Astrocyte of the cerebellum (primary cell): ENCODE results near the gene RXRB.

Experiments
- DNase-seq: peaks from one replicate; pipeline ENCODE4 v3.0.0-alpha.2; 2011; ENCODE audit warnings: low read depth
- H3K4me3 ChIP-seq: 2 replicates; pipeline ENCODE4 v1.5.1; 2011; ENCODE audit warnings: mild to moderate bottlenecking, low read depth, low read length, moderate library complexity
- in situ Hi-C: cut with HindIII; loops from 2 replicates; pipeline ENCODE4 v1.10.0; 2017; ENCODE audit warnings: low sequenced_read_pairs
- TF ChIP-seq, protein P1 (sequence below): IDR thresholded peaks from 2 replicates; pipeline ENCODE4 v1.5.1; 2012; ENCODE audit warnings: low read length, low read depth, moderate library complexity, mild to moderate bottlenecking; ENCODE audit errors: missing control alignments

Gene RXRB

DNA sequence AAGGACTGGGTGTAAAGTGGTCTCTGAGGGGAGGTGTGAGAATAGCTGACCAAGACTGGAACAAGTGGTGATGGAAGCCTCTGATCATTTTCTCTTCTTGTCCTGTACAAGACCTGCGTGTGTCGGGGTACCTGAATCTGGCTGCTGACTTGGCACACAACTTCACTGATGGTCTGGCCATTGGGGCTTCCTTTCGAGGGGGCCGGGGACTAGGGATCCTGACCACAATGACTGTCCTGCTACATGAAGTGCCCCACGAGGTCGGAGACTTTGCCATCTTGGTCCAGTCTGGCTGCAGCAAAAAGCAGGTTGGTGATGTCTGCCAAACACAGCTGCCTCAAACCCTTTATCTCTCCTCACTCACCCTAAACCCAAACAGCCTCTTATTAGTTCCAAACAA is 2.3 kb upstream of the RXRB start:
- in situ Hi-C loops = no loop called here
- TF ChIP-seq, protein P1, sequence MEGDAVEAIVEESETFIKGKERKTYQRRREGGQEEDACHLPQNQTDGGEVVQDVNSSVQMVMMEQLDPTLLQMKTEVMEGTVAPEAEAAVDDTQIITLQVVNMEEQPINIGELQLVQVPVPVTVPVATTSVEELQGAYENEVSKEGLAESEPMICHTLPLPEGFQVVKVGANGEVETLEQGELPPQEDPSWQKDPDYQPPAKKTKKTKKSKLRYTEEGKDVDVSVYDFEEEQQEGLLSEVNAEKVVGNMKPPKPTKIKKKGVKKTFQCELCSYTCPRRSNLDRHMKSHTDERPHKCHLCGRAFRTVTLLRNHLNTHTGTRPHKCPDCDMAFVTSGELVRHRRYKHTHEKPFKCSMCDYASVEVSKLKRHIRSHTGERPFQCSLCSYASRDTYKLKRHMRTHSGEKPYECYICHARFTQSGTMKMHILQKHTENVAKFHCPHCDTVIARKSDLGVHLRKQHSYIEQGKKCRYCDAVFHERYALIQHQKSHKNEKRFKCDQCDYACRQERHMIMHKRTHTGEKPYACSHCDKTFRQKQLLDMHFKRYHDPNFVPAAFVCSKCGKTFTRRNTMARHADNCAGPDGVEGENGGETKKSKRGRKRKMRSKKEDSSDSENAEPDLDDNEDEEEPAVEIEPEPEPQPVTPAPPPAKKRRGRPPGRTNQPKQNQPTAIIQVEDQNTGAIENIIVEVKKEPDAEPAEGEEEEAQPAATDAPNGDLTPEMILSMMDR = no peak
- no peak for DNase-seq
- no peak overlapping the region for H3K4me3 ChIP-seq

DNA sequence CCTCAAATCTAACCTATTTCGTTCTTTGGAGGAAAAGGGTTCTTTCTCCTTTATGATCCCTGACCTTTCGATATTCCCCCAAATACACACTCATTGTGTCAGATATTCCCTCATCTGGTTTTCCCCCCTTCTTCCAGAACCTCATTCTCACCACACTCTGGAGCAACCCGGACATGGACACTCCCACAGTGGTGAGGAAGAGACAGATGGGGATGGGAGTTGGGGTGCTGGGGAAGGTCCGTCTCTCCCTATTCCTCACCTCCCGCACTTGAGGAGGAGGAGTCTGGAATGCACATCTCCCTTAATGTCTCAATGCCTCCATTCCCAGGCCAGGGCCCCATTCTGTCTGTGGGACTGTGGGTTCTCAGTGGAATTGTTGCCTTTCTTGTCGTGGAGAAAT is 1.5 kb upstream of the RXRB start:
- in situ Hi-C loops = no loop called here
- TF ChIP-seq, protein P1 = no peak
- no peak for DNase-seq
- peak overlapping the region; percentile 79 for H3K4me3 ChIP-seq

DNA sequence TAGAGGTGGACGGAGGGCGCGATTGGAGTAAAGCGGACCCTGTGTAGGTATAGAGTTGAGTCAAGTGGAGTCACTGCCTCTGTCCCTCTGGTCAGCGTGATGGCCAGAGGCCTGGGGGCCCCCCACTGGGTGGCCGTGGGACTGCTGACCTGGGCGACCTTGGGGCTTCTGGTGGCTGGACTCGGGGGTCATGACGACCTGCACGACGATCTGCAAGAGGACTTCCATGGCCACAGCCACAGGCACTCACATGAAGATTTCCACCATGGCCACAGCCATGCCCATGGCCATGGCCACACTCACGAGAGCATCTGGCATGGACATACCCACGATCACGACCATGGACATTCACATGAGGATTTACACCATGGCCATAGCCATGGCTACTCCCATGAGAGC is 681 bp upstream of the RXRB start:
- in situ Hi-C loops = no loop called here
- H3K4me3 ChIP-seq = peak overlapping the region; percentile 79
- no peak for DNase-seq
- TF ChIP-seq, protein P1 = no peak

DNA sequence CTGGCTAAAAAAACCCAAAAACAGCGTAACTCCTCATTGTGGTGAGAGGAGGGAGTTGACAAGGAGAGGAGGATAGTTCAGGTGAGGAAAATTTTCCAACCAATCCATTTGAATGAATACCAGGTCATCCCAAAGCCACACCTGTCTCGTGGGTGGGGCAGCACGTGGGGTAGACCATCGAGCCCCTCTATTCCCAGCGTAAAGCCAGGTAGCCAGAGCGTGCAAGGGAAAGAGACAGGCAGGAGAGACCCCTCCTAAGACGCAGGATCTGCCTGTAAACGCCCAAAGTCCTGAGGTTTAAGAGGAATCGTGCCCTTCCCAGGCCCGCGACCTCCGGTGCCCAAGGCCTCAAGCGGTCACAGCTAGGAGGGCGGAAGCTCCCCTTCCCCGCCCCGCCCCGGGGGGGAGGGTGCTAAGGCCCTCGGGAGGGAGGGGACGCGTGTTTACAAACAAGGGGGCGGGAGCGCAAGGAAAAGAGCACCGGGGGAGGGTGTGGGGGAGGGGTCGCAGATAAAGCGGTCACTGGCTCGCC is 712 bp downstream of the RXRB start:
- no peak for DNase-seq
- TF ChIP-seq, protein P1 = no peak
- H3K4me3 ChIP-seq = peak overlapping the region; percentile 79
- in situ Hi-C loops = no loop called here

DNA sequence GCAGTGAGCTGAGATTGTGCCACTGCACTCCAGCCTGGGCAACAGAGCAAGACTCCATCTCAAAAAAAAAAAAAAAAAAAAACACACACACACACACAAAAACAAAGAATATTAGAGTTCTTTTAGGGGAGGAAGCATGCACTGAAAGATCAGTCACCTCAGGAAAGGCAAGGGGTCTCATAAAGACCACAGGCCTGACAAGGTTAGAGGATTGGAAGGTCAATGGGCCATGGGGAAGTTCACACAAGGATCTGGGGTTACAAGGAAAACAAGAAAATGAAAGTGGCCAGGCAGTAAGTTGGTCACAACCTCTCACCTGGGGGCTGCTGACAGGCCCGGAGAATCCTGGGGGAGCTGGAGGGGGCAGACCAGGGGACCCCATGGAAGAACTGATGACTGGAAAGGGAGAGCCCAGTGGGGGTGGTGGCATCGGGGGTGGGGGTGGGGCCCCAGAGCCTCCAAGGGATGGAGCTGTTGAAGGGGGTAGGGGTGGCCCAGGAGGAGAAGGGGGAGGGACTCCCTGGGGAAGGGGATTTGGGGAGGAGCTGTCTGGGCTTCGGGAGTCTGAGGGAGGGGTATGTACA is 1.5 kb downstream of the RXRB start:
- no peak for DNase-seq
- peak overlapping the region; percentile 79 for H3K4me3 ChIP-seq
- TF ChIP-seq, protein P1 = no peak
- in situ Hi-C loops = no loop called here

DNA sequence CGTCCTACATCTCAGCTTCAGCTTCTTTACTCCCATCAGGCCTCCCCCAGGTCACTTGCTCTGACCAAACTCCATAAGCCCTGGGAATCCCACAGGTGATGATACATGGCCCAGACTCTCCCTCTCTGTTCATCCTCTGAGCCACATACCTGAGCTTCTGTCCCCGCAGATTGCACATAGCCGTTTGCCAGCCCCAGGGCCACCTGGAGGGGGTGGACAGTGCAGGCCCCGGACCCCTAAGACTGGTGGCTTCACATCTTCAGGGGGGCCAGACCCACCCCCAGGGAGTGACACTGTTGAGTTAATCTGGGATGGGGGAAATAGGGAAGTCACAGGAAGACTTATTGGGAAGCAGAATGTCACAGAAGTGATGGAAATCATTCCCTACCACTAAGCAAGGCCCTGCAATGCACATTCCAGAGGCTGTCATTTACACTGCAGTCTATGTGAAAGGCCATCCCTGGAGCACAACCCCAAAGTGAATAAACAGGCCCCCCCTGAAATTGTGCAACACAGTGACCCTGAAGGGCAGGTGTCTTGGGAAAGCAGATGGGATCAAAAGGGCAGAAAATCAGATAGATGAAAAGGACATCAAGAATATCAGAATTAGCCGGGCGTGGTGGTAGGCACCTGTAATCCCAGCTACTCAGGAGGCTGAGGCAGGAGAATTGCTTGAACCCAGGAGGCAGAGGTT is 2.2 kb downstream of the RXRB start:
- TF ChIP-seq, protein P1 = no peak
- in situ Hi-C loops = no loop called here
- H3K4me3 ChIP-seq = peak overlapping the region; percentile 79
- no peak for DNase-seq
